Activated CD8-positive, alpha-beta memory T cell treated with anti-CD3 and anti-CD28 coated beads for 4 hours (primary cell): Measurements from ENCODE around the gene NUDT17.

Experiments
- DNase-seq, 2 donors: peaks; one replicate each; pipeline ENCODE4 v3.0.0-alpha.2; 2020; ENCODE audit warnings: low read depth in 2 of 2

The NUDT17 gene

GRCh38 chr1:145891143-145891542 lies 45.7 kb downstream of the NUDT17 start:
- DNase-seq: no peak

GRCh38 chr1:145891587-145892485 lies 46.4 kb downstream of the NUDT17 start:
- no peak for DNase-seq

GRCh38 chr1:145892486-145893087 lies 47.2 kb downstream of the NUDT17 start:
- DNase-seq: no peak

GRCh38 chr1:145893306-145894055 lies 48.1 kb downstream of the NUDT17 start:
- no peak for DNase-seq

GRCh38 chr1:145895471-145895870 lies 50.0 kb downstream of the NUDT17 start:
- no peak for DNase-seq

- no peak for DNase-seq
Measured at GRCh38 chr1:145897969-145898368, 52.5 kb downstream of the NUDT17 start.
